Measurements from ENCODE around the gene TRIM31.

DNA sequence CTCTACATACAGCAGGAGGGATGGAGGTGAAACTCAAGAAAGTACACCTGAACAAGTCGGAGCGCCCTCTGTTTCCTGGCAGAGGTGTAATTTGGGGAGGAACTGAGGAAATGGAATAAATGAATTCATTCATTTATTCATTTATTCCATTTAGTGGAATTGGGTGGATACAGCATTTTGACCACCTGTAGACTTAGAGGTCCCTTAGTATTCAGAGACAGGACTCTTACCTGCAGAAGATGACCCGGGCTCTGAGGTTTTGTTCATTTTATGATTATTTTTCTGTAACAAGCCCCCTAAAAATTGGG is 9.1 kb downstream of the TRIM31 start:
- TF ChIP-seq, protein P1, sequence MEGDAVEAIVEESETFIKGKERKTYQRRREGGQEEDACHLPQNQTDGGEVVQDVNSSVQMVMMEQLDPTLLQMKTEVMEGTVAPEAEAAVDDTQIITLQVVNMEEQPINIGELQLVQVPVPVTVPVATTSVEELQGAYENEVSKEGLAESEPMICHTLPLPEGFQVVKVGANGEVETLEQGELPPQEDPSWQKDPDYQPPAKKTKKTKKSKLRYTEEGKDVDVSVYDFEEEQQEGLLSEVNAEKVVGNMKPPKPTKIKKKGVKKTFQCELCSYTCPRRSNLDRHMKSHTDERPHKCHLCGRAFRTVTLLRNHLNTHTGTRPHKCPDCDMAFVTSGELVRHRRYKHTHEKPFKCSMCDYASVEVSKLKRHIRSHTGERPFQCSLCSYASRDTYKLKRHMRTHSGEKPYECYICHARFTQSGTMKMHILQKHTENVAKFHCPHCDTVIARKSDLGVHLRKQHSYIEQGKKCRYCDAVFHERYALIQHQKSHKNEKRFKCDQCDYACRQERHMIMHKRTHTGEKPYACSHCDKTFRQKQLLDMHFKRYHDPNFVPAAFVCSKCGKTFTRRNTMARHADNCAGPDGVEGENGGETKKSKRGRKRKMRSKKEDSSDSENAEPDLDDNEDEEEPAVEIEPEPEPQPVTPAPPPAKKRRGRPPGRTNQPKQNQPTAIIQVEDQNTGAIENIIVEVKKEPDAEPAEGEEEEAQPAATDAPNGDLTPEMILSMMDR (conservative IDR thresholded peaks at IDR 0.05; ENCODE audit: low read length) = no peak
- TF ChIP-seq EZH2phosphoT487 (IDR thresholded peaks at IDR 0.05; ENCODE audit: borderline replicate concordance, low read depth, low read length) = no peak

Measured in OCI-LY7 (cell line).